Ishikawa (cell line): ENCODE data around the gene OR51B5.

Experiments
- CEBPB ChIP-seq: IDR thresholded peaks from 2 replicates; pipeline ENCODE4 v1.6.1; 2012
- CREB1 ChIP-seq: IDR thresholded peaks from 2 replicates; pipeline ENCODE4 v1.6.1; 2012; ENCODE audit warnings: low read depth
- EP300 ChIP-seq: IDR thresholded peaks from 2 replicates; pipeline ENCODE4 v1.6.1; 2012; ENCODE audit warnings: borderline replicate concordance
- FOXM1 ChIP-seq: IDR thresholded peaks from 2 replicates; pipeline ENCODE4 v1.6.1; 2012; ENCODE audit warnings: low read depth, borderline replicate concordance
- MAX ChIP-seq: IDR thresholded peaks from 2 replicates; pipeline ENCODE4 v1.6.1; 2012
- NFIC ChIP-seq: IDR thresholded peaks from 2 replicates; pipeline ENCODE4 v1.6.1; 2012
- RAD21 ChIP-seq: IDR thresholded peaks from 2 replicates; pipeline ENCODE4 v1.6.1; 2012; ENCODE audit warnings: low read depth
- REST ChIP-seq: IDR thresholded peaks from 2 replicates; pipeline ENCODE4 v1.6.1; 2012; ENCODE audit warnings: low read depth, mild to moderate bottlenecking
- TAF1 ChIP-seq: IDR thresholded peaks from 2 replicates; pipeline ENCODE4 v1.6.1; 2012; ENCODE audit warnings: low read depth, mild to moderate bottlenecking
- TCF12 ChIP-seq: IDR thresholded peaks from 2 replicates; pipeline ENCODE4 v1.6.1; 2012; ENCODE audit warnings: low read depth
- YY1 ChIP-seq: IDR thresholded peaks from 2 replicates; pipeline ENCODE4 v1.6.1; 2012; ENCODE audit warnings: low read depth
- ZBTB7A ChIP-seq: IDR thresholded peaks from 2 replicates; pipeline ENCODE4 v1.6.1; 2012; ENCODE audit warnings: low read depth

GRCh38 chr11:5324197-5324596, 19.1 kb downstream of the OR51B5 start, which contains the start of gene OR51B2:
- no peak for TF ChIP-seq NFIC
- no peak for TF ChIP-seq TAF1
- TF ChIP-seq REST: no peak
- no peak for TF ChIP-seq EP300
- no peak for TF ChIP-seq RAD21
- no peak for TF ChIP-seq CEBPB
- no peak for TF ChIP-seq ZBTB7A
- TF ChIP-seq MAX: no peak
- no peak for TF ChIP-seq CREB1
- no peak for TF ChIP-seq YY1
- TF ChIP-seq FOXM1: no peak
- no peak for TF ChIP-seq TCF12
